GM21717 (cell line): ENCODE data around the gene MFSD1.

Experiments used
- ATAC-seq: cut with Tn5 transposase; IDR thresholded peaks from one replicate; pipeline ENCODE4 v1.9.1; 2021; ENCODE audit warnings: mild to moderate bottlenecking, moderate library complexity; ENCODE audit not compliant: unreplicated experiment

Gene MFSD1

DNA sequence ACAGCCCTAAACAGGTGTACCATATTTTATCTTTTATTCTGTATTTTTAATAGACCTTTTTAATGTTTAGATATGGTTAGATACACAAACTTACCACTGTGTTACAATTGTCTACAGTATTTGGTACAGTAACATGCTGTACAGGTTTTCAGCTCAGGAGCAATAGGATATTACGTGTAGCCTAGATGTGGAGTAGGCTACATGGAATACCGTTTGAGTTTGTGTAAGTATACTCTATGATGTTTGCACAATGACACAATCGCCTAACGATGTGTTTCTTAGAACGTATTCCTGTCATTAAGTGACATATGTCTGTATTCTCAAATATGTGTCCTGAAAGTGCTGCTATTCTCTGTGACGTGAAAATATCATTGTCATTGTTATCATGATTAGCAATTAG is 62.6 kb downstream of the MFSD1 start:
- no peak for ATAC-seq

DNA sequence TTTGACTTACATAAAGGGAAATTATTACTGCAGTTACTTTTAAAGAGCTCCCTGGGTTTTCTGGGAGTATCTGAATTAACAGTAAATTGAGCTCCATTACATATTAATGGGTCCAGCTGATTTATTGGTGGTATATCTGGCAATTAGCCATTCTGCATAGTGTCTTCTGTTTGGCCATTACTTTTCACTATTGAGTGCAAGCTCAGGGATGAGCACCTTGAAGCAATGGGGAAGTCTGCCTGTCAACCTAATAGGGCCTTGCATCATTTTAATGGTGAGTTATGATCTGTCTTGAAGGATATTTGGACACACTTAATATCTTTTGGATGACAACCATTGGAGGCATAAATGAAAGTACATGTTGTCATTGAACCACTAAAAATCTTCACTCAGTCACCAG is 73.8 kb downstream of the MFSD1 start:
- ATAC-seq, result no peak
